ENCODE measurements around the gene LIN54.
"Not testable (repeated sequence)": the region's sequence is repeated elsewhere in the genome, so short reads cannot be mapped to it uniquely, and the experiment has no call there.

The LIN54 gene

GRCh38 chr4:83010522-83011318 lies at the start of gene LIN54:
Gene LIN54 (minus strand): TSS chr4:83010823. CDS start chr4:82984844, 25,979 bp downstream.
- peak; percentile 62 to 78 (median 69) for DNase-seq (ENCODE audit: low read depth in 3 of 3)

- DNase-seq (ENCODE audit: low read depth in 3 of 3), result no peak
Observed at GRCh38 chr4:83054928-83055327, 44.3 kb upstream of the LIN54 start.

GRCh38 chr4:83048781-83049180 lies 38.2 kb upstream of the LIN54 start:
- DNase-seq (ENCODE audit: low read depth in 3 of 3), result not testable (repeated sequence)

GRCh38 chr4:83046693-83047473 lies 36.3 kb upstream of the LIN54 start:
- DNase-seq (ENCODE audit: low read depth in 3 of 3), result no peak

GRCh38 chr4:83043801-83044407 lies 33.3 kb upstream of the LIN54 start:
- no peak for DNase-seq (ENCODE audit: low read depth in 3 of 3)

GRCh38 chr4:83043157-83043556 lies 32.5 kb upstream of the LIN54 start:
- DNase-seq (ENCODE audit: low read depth in 3 of 3), result not testable (repeated sequence)

- no peak for DNase-seq (ENCODE audit: low read depth in 3 of 3)
Observed at GRCh38 chr4:83040269-83040668, 29.6 kb upstream of the LIN54 start.

GRCh38 chr4:83036991-83037665 lies 26.5 kb upstream of the LIN54 start:
- no peak for DNase-seq (ENCODE audit: low read depth in 3 of 3)

GRCh38 chr4:83034630-83035494 lies 24.2 kb upstream of the LIN54 start, which contains the start of gene COPS4:
Gene COPS4 (plus strand): TSS chr4:83035183. CDS start chr4:83035225, 42 bp downstream.
- DNase-seq (ENCODE audit: low read depth in 3 of 3), result peak; percentile 79 to 92 (median 91)

- no peak for DNase-seq (ENCODE audit: low read depth in 3 of 3)
Observed at GRCh38 chr4:83029688-83030087, 19.1 kb upstream of the LIN54 start.

GRCh38 chr4:83028976-83029375 lies 18.4 kb upstream of the LIN54 start:
- no peak for DNase-seq (ENCODE audit: low read depth in 3 of 3)

- DNase-seq (ENCODE audit: low read depth in 3 of 3), result no peak
Observed at GRCh38 chr4:83025563-83025962, 14.9 kb upstream of the LIN54 start.

- no peak for DNase-seq (ENCODE audit: low read depth in 3 of 3)
Observed at GRCh38 chr4:83024233-83024632, 13.6 kb upstream of the LIN54 start.

GRCh38 chr4:83023599-83023998 lies 13.0 kb upstream of the LIN54 start:
- DNase-seq (ENCODE audit: low read depth in 3 of 3), result not testable (repeated sequence)

- no peak for DNase-seq (ENCODE audit: low read depth in 3 of 3)
Observed at GRCh38 chr4:83022724-83023450, 12.3 kb upstream of the LIN54 start.

- DNase-seq (ENCODE audit: low read depth in 3 of 3), result no peak
Observed at GRCh38 chr4:83019794-83020494, 9.3 kb upstream of the LIN54 start.

- no peak for DNase-seq (ENCODE audit: low read depth in 3 of 3)
Observed at GRCh38 chr4:83013902-83014301, 3.3 kb upstream of the LIN54 start.

GRCh38 chr4:83013420-83013867 lies 2.8 kb upstream of the LIN54 start:
- DNase-seq (ENCODE audit: low read depth in 3 of 3), result no peak

GRCh38 chr4:83012687-83013419 lies 2.2 kb upstream of the LIN54 start:
- peak; percentile 93 to 96 (median 94) for DNase-seq (ENCODE audit: low read depth in 3 of 3)
